D721Med (cell line): ENCODE data around the gene FAM168A.

Experiments used
- DNase-seq: peaks from one replicate; pipeline ENCODE4 v3.0.0; 2011; ENCODE audit warnings: low spot score; ENCODE audit not compliant: insufficient read length
- FAIRE-seq: peaks from 2 replicates; lab custom pipeline; 2011; peaks lifted over from hg19 to GRCh38; lab: Jason Lieb, UNC
- CTCF ChIP-seq: IDR thresholded peaks from 2 replicates; pipeline ENCODE4 v1.5.1; 2012; ENCODE audit warnings: mild to moderate bottlenecking, control low read depth; ENCODE audit not compliant: insufficient read depth; ENCODE audit errors: missing control alignments

The FAM168A gene

GRCh38 chr11:73547706-73548595 is 50.0 kb downstream of the FAM168A start:
- FAIRE-seq (no peak), DNase-seq (no peak)
- no peak for TF ChIP-seq CTCF

GRCh38 chr11:73542175-73542574 is 55.7 kb downstream of the FAM168A start:
- TF ChIP-seq CTCF: no peak
- FAIRE-seq (no peak), DNase-seq (no peak)

GRCh38 chr11:73539506-73540084 is 58.3 kb downstream of the FAM168A start:
- no peak for TF ChIP-seq CTCF
- no peak for DNase-seq
- no peak for FAIRE-seq

- no peak for DNase-seq
- TF ChIP-seq CTCF: no peak
- FAIRE-seq: no peak
These were observed 59.5 kb downstream of the FAM168A start for GRCh38 chr11:73538381-73538872.

- no peak for DNase-seq
- no peak for TF ChIP-seq CTCF
- FAIRE-seq: no peak
These were observed 59.9 kb downstream of the FAM168A start for GRCh38 chr11:73537969-73538368.

- TF ChIP-seq CTCF: no peak
- FAIRE-seq (no peak), DNase-seq (no peak)
These were observed 61.0 kb downstream of the FAM168A start for GRCh38 chr11:73536961-73537360.

- FAIRE-seq (no peak), DNase-seq (no peak)
- TF ChIP-seq CTCF: no peak
These were observed 65.6 kb downstream of the FAM168A start for GRCh38 chr11:73532310-73532709.
